ENCODE results near the gene STARD6. TPM values are rescaled to one million over a fixed set of nuclear protein-coding genes. Genes with fewer than 3 reads are reported as not detected.
A peak's percentile ranks its signal among the peaks of the same experiment; 100 is the strongest.

Gene STARD6
- total RNA-seq, 1 experiment from 2014 or later, result not detected

DNA sequence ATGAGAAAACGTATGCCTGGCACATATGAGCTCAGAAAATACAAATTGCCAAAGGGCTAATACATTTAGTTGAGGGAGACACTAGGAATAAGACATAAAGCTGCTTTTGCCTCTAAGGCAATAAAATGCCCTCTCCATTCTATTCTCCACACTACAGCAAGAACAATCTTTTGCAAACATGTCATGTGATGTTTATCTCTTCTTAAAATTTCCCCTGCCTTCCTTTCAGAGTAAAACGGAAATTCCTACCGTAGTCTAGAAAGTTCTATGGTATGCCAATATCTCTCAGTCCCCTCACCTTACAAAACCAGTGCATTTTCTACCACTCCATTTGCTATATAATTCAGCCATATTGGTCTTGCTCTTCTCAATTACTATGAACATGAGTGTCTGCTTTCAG lies 33.2 kb upstream of the STARD6 start:
- no CpG with 5 or more reads among the region's 3 CpGs for WGBS (ENCODE audit: extremely low coverage, insufficient read length, low lambda C conversion rate)
- Histone ChIP-seq H3K79me1 (ENCODE audit: insufficient read depth, low read depth, low read length, poor library complexity, severe bottlenecking) (no peaks in the 10 kb centered on the region), H2BK5ac (ENCODE audit: insufficient read length, low read length) (no peak overlapping the region), H3K27ac (ENCODE audit: insufficient read length, low read depth, low read length) (no peak overlapping the region), H3K9me3 (ENCODE audit: control insufficient read depth, low read depth, low read length) (no peaks in the 10 kb centered on the region), H3K18ac (ENCODE audit: insufficient read length, low read depth, low read length) (no peak overlapping the region), H3K14ac (ENCODE audit: insufficient read depth, low read length) (no peak overlapping the region), H3K23me2 (ENCODE audit: insufficient read length, low read depth, low read length, poor library complexity, severe bottlenecking) (no peaks in the 10 kb centered on the region), H3K4me1 (ENCODE audit: insufficient read depth, low read length) (peaks cover 1% of the 10 kb centered on the region; the same call in 1 of the 2 replicates), H2BK15ac (ENCODE audit: low read depth, low read length) (no peak overlapping the region), H3K23ac (ENCODE audit: insufficient read length, low read depth, low read length) (no peak overlapping the region), H3K4ac (ENCODE audit: low read depth, low read length) (no peak overlapping the region), H3T11ph (ENCODE audit: low read length) (no peak overlapping the region), H2AFZ (ENCODE audit: low read length) (no peak overlapping the region), H2BK20ac (ENCODE audit: low read depth, low read length, poor library complexity, severe bottlenecking) (no peak overlapping the region), H2BK12ac (ENCODE audit: insufficient read length, low read depth, low read length) (no peak overlapping the region), H4K20me1 (ENCODE audit: control insufficient read depth, insufficient read depth, insufficient read length) (no peaks in the 10 kb centered on the region), H4K5ac (ENCODE audit: insufficient read length, low read depth, low read length) (no peak overlapping the region), H3K79me2 (ENCODE audit: insufficient read depth, low read length) (no peaks in the 10 kb centered on the region), H3K4me2 (ENCODE audit: insufficient read depth, insufficient read length, low read length) (no peak overlapping the region), H3K9ac (ENCODE audit: extremely low read depth, insufficient read length, low read length) (no peak overlapping the region), H2AK5ac (ENCODE audit: insufficient read length, low read length) (no peak overlapping the region), H4K91ac (ENCODE audit: insufficient read length, low read depth, low read length) (no peak overlapping the region), H3K27me3 (ENCODE audit: insufficient read depth, low read length) (no peaks in the 10 kb centered on the region), H2BK120ac (ENCODE audit: low read depth, low read length, poor library complexity, severe bottlenecking) (no peak overlapping the region), H4K8ac (replicated peaks; ENCODE audit: insufficient read length, low read depth, low read length) (no peak overlapping the region), H3K56ac (ENCODE audit: insufficient read length, low read depth, low read length) (no peak overlapping the region)
- peaks cover 4 to 20% (median 8%) of the 10 kb centered on the region in 3 experiments; a peak in 5 of 7 replicates for H3K36me3 Mint-ChIP-seq (ENCODE audit: insufficient read depth in 1 of 3, low read depth in 3 of 3)
- H3K27me3 Mint-ChIP-seq (ENCODE audit: low read depth), result peaks cover 1% of the 10 kb centered on the region
- H3K27ac Mint-ChIP-seq, result peak overlapping the region in 2 of 3 experiments; percentile 1 to 37; a peak in 1 of 7 replicates
- H3K4me3 Mint-ChIP-seq, result no peak overlapping the region
- no peak for TF ChIP-seq CTCF (conservative IDR thresholded peaks at IDR 0.05)
- peaks cover 27 to 34% of the 10 kb centered on the region in 2 experiments for H3K4me1 Mint-ChIP-seq
- no peak for DNase-seq
- H3K9me3 Mint-ChIP-seq, result peaks cover 8 to 14% of the 10 kb centered on the region in 2 experiments; a peak in 4 of 5 replicates

All from H9 (cell line).